Right renal cortex interstitium (tissue), 3 donors: ENCODE data around the gene UVRAG. TPM values are rescaled to one million over a fixed set of nuclear protein-coding genes. Genes with fewer than 3 reads are reported as not detected.
"Not testable (repeated sequence)": the region's sequence is repeated elsewhere in the genome, so short reads cannot be mapped to it uniquely, and the experiment has no call there.

Experiments used
- DNase-seq, 3 donors: peaks; one replicate each; pipeline ENCODE4 v3.0.0-alpha.2; 2013; ENCODE audit warnings: low read depth in 3 of 3, low spot score in 2 of 3
- polyA plus RNA-seq, 3 donors: library from polyadenylated mRNA; unstranded; fragments of 120-200 nt; gene quantifications; one replicate each; pipeline ENCODE4 v1.2.1, GENCODE V29; 2013; ENCODE audit not compliant: insufficient read length in 3 of 3

Gene UVRAG
- polyA plus RNA-seq, 3 donors, result 16.4 to 19.5 (median 17.5) TPM

DNA sequence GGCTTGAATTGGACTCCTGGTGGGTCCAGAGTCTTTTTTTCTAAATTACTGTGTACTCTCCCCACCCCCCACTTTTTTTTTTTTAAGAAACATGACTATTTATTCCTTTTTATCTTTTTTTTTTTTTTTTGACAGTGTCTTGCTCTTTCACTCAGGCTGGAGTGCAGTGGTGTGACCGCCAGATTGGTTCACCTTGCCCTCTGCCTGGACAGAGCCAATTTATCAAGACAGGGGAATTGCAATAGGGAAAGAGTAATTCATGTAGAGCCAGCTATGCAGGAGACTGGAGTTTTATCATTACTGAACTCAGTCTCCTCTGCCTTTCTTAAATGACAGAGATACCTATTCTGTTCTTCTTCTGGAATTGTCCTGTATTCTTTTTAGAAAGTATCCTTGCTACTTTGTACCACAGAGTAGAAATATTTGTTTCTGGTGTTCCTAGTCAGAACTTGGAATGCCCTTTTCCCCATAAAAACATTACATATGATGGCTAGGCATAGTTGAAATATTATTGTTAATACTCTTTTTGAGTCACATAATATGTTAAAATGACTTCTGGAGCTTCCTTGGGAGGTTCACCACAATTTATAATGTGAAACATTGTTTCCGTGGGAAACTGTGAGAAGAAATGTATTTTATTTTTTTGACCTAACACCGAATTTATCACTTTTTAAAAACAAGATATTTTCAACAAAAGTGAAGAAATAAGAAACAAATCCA, 95.6 kb downstream of the UVRAG start:
- no peak for DNase-seq

DNA sequence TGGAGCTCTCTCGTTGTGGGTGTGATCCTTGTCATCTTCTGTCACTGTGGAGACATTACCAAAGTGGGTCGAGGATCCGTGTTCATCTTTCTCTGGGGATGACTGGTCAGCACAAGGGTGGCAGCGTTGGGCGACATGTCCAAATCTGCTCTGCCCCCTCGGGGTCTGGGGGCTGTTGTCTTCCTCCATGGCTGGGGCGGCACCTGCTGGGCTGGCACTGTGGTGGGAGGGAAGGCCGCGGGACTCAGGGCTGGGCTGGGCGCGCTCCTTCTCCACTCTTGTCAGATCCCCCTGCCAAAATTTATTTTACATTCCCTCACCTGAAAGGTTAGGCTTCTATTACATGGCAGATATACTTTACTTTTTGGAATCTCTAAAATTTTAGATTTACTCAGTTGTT, 96.4 kb downstream of the UVRAG start:
- DNase-seq, result no peak

DNA sequence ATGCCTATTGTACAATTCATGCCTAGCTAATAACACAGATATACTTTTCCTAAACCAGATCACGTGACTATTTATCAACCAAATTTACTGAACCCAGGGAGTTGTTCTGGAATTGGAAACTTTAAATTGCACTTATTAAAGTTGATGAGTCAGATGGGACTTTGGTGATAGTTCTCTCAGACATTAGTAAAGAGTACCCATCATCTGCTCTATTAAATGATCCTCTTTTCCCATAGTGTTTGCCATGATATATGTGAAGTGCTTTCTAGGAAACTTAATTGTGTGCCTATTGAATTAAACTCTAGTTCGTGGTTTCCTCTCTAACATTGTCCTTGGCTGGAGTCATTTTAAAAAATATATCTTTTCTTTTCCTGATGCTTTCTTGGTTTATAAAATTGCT, 99.0 kb downstream of the UVRAG start:
- DNase-seq, result no peak

DNA sequence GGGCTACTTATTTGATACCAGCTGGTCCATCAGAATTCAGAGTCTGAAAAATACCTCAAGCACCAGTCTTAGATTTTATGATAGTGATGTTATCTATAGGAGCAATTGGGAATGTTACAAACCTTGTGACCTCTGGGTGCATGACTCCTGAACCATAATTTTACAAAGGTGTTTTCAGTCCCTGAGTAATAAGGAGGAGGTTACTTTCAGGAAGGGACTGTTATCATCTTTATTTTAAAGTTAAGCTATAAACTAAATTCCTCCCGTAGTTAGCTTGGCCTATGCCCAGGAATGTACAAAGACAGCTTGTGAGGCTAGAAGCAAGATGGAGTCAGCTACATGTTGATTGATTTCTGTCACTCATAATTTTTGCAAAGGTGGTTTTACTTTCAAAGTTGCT, 101.9 kb downstream of the UVRAG start:
- no peak for DNase-seq

DNA sequence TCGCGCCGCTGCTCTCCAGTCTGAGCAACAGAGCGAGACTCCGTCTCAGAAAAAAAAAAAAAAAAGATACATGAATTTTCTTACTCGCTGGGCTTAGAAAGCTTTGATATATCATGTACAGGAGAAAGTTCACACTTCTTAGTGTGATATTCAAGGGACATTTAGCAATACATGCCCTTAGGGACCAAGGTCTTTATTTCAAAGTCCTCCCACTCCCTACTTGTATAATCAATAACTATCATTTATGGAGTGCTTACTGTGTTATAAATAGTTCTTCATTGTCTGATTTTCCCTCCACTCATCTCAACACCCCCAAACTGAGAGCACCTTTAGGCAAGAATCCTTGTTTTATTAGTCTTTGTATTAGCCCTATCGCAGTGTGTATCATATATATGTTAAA, 103.3 kb downstream of the UVRAG start:
- no peak for DNase-seq

DNA sequence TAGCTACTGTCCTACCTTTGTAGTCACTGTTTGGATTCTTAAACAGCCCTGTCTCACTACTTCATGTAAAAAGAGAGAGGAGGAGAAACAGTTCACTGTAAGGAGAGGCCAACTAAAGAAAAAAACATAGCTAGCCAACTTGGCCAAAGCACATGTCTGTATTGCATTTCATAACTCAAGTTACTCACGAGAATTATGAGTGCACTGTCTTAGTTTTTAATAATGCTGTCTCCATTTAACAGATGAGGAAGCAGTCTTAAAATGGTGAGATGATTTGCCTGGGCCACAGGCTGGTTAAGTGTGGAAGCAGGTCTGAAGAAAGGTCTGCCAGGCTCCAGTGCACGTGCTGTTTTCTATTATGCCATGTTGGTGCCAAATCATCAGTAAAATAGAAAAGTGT, 104.5 kb downstream of the UVRAG start:
- no peak for DNase-seq

DNA sequence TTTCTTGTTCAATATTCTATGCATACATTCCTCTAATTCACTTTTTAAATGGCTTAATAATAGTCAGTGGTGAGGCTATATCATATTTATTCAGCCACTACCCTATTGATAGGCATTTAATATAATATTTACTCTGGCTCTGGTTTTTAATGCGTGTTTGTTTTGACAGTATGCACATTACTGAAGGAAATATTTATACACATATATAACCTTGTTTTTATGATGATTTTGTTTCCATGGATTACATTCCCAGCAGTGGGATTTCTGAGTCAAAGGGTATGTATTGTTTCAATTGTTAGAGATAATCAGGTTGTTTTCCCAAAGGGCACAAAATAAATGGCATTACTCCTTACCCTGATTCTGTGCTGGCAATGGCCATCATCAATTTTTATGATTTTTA, 105.8 kb downstream of the UVRAG start:
- DNase-seq, result no peak

DNA sequence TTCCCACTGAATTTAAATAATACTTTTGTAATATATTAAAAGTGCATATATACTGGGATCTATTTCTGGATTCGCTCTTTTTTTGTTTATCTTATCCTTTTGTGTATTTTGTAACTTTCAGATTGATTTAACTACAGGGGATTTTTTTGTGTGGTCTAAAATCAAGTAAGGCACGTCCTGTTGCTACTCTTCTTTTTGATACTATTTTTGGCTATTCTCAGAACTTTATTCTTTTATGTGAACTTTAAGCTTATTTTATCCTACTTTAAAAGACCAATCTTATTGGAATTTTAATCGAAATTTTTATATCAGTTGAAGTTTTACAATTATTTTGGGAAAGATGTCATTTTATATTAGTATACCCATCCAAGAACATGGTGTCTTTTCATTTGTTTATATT, 106.8 kb downstream of the UVRAG start:
- DNase-seq, result no peak

DNA sequence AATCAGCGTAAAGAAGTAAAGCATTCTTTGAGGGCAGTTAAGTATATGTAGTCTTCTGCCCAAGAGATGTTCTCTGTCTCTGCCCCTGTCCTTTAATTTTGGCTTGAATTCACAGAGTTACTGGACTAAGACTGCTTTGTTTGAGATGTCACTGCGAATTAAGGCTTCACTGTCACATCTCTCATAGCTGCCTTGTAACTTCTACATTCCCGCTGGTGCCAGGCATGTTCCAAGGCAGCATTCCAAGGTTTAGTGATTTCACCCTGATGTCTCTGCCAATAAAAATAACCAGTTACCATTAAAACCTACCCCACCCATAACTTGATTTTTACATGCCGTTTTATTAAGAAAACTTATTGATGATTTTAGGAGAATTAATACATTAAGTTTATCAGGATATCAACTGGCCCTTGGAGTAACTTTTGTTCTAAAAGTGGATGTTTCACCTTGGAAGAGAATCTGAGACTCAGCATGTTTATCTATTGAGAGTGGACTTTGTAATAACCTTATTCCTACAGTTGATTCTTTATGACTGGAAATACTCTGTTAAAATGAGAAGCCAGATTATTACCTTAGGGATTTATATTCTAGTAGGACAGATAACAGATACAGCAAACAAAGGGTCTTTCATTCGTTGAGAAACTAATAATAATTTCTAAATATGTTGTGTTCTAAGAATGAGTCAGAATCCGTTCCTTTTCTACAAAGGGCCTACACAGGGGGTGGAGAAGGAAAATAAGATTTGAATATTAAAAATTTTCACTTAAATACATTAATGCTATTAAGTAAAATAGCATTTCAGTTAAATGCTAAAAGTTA, 110.2 kb downstream of the UVRAG start:
- no peak for DNase-seq

DNA sequence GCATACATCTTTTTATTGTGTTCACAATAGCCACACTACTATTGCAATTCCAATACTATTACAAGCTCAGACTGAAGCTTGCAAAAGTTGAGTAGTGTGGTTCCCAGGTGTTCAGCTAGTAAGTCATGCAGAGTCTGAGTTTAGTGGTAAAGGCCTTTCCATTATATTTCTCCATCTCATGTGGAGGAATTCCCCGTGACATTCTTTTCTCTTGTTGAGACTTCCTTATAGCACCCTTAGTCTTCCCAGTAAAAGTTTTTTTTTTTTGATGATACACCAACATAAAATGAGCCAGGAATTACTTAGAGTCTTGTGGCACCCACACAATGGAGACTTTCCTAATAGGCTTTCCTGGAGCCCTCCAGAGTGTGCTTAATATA, 110.8 kb downstream of the UVRAG start:
- DNase-seq, result no peak

DNA sequence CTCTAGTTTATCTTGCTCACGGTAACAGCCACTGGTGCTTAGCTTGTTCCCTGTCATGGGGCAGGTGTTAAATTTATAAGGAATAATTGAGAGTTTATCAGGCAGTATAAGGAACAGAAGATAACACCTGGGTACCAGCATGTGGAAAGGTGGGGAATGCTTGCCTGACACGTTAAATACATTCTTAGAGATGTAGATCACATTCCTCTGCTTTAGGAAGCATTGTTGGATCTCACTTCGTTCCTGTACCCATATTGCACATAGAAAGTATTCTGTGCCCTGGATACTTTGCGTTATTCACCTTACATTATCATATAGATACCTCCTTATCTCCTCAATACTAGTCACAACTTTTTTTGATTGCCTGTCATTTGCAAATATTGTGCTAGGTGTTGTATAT, 114.7 kb downstream of the UVRAG start:
- DNase-seq, result no peak

DNA sequence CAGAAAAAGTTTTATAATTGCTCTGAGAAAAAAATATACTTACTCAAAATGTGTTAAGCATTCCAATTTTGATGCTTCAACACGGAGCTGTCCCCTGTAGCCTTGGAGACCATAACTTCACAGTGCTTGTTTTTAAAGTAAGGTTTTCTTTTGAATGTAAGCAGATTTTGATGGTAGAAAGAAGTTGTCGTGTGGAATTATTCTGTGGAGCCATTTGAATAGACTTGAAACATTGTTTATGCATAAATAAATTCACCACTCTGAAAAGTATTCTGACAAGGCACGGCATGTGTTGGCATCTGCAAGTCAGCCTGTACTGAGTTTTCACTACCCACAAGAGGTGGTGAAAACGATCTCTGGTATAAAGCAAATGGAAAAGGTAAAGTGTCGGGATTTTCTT, 115.5 kb downstream of the UVRAG start:
- DNase-seq, result no peak

DNA sequence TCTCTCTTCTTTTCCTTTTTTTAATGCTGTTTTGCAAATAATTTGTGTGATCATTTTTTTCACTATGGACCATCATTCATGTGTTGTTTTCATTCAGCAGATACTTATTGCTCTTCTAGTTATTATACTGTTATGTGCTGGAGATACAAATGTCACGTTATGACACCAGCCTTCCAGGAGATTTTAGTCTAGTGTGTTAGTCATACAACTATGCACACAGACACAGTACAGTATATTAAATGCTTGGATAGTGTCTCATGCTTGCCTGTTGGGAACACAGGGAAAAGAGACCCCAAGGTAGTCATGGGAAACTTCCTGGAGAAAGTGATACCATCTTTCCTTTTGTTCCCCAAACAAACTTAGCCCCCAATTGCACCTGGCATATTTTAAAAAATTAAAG, 116.1 kb downstream of the UVRAG start:
- DNase-seq, result no peak

DNA sequence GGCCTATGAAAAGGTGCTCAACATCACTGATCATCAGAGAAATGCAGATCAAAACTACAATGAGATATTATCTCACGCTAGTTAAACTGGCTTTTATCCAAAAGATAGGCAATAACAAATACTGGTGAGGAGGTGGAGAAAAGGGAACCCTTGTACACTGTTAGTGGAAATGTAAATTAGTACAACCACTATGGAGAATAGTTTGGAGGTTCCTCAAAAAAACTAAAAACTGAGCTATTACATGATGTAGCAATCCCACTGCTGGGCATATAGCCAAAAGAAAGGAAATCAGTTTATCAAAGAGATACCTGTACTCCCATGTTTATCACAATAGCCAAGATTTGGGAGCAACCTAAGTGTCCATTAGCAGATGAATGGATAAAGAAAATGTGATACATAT, 118.7 kb downstream of the UVRAG start:
- DNase-seq, result not testable (repeated sequence)

DNA sequence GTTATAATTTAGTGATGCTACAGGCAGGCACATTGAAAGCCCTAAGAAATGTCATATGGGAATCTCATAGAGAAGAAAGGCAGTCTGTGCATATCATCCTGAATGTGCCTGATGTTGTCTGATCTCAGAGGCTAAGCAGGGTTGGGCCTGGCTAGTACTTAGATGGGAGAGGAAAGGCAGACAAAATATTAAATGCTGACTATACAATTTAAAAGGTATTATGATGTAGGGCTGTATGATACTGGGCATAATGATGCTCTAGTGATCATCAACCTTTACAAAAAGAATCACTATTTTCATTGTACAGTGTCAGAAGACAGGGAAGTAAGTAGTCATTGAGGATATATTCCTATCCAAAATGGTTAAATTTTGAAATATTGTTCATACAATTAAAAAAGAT, 119.8 kb downstream of the UVRAG start:
- no peak for DNase-seq

DNA sequence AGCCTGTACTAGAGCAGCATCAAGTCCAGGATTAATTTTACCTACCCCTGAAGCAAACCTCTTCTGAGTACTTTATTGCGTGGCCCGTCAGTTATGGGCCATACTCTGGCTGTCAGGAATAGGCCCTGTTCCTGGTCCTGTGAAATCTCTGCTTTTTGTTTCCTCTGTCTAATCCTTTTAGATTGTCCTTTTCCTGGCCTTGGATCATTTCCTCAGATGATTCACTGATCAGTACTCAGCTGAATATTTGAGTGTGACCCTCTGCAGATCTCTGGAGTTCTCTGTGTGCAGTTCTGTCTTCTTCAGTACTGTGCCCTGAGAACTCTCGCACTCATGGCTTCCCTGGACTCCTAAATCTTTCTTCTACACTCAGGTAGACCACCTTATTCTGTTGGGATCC, 123.5 kb downstream of the UVRAG start:
- DNase-seq, result no peak

DNA sequence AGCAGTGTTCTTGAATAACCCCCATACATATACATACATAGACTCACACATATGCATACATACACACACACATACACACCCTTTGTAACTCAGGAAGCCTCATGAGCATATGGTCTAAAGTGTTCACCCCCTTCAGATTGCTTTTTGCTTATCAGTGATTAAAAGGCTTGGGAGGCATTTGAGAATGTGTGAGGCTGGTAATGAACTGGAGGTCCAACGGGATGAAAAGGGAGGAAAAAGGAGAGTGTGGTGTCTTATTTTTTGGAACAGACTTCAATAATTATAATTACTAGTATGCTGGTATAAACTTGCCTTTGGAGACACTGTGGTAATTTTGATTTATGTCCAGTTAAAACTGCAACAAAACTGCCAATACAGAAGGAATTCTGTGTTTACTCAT, 124.5 kb downstream of the UVRAG start:
- no peak for DNase-seq

DNA sequence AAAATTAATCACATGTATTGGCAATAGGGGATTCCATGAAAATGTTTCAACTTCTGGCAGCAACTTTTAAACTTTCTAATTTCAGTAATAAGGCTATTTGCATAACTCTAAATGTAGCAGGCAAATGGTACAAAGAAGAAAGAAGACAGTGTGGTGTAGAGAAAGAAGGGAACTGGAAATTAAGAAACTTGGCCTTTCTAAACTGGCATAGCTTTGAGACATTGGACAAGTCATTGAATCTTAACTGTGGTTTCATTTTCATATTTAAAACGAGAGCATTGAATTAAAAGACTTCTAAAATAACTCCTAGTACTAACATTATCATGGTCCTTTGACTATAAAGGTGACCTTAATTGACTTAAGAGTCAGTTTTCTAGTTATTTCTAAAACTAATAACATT, 125.0 kb downstream of the UVRAG start:
- DNase-seq, result no peak

DNA sequence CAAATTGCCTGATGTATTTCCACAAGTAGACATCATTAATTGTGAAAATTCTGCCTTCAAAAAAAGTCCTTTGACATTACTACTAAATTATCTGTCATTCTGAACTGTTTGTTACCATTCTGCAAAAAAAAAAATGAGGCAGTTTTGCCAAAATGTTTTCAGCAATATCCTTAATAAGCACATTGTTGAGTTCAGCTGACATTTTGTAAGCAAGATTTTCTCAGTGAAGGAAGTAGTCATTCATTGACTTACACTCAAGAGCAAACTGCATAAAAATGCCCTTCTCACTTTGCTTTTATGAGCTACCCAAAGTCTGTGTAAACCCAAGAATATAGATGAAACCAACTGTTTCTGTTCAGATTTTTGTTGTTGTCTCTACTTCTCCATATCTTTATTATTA, 125.9 kb downstream of the UVRAG start:
- no peak for DNase-seq

DNA sequence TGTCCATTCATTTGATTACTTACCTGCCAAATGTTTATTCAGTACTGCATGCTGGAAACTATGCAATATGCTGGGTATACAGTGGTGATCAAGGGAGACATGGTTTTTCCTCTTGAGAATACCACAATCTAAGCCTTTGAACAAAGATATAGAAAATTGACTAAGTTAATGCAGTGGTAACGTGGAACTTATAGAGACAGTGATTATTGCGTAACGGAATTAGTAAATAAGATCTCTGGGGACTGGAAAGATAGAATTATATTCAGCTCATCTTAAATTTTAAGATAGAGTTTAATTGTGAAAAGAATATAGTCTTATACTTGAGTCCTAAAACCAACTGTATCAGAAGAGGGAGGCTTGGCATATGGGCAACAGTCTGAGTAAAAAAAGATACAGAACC, 129.5 kb downstream of the UVRAG start:
- DNase-seq, result no peak

DNA sequence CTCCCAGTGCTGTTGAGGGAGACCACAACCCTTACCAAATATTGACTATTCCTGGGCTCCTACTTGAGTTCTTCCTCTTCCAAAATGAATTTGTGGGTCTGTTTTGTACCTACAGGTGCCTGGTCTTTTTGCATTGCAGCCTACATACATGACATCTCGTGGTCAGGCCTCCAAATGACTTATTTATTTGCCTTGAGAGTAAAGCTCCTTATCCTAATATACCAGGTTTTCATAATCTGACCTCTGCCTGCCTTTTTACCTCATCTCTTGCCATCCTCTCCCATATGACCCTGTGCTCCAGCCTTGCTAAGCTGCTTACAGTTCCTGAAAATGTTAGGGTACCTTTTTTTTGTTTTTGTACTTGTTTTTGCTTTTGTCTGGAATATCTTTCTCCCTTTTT, 130.4 kb downstream of the UVRAG start:
- DNase-seq, result no peak

DNA sequence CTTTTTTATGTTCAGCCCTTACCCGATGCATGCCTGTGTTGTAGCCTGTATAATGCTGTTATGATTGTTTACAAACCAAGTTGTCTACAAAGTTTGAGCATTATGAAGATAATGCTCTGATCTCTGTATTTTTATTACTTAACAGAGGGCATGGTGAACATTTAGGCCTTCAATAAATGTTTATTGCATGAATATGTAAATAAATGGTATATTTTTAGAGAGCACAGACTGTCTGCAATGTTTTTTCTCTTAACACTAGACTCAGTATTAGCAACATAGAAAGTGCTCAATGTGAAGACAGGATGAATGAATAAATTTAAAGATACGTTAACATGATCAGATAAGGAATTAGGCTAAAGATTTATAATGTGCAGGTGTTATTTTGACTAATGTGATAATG, 130.9 kb downstream of the UVRAG start:
- no peak for DNase-seq
